ENCODE results near the gene SLC38A9.
"Not testable (repeated sequence)": the region's sequence is repeated elsewhere in the genome, so short reads cannot be mapped to it uniquely, and the experiment has no call there.

The SLC38A9 gene

DNA sequence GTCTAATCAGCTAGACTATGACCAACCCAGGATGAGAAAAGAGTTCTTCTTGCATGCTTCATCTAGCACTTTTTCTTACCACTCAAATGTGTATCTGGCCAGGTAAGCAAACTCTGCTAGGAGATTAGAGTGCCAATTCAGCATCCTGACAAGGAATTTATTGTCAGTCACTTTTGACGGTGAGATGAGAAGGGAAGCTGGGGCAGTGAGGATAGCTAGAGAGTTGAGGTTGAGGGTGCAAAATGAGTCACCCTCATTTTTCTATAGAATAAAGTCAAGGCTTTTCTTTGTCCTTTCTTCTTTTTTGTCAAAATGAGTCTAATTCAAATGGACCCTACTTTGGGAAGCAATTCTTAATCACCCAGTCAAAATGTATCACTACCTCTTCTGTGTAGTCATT, 102.7 kb downstream of the SLC38A9 start:
- DNase-seq (ENCODE audit: low spot score), result no peak

- DNase-seq (ENCODE audit: low spot score), result no peak
Observed at GRCh38 chr5:55608595-55609349, 103.4 kb downstream of the SLC38A9 start.

GRCh38 chr5:55607309-55607708, 104.8 kb downstream of the SLC38A9 start:
- not testable (repeated sequence) for DNase-seq (ENCODE audit: low spot score)

GRCh38 chr5:55604611-55605067, 107.5 kb downstream of the SLC38A9 start:
- DNase-seq (ENCODE audit: low spot score), result peak; percentile 41

GRCh38 chr5:55603922-55604321, 108.2 kb downstream of the SLC38A9 start:
- peak; percentile 23 for DNase-seq (ENCODE audit: low spot score)

DNA sequence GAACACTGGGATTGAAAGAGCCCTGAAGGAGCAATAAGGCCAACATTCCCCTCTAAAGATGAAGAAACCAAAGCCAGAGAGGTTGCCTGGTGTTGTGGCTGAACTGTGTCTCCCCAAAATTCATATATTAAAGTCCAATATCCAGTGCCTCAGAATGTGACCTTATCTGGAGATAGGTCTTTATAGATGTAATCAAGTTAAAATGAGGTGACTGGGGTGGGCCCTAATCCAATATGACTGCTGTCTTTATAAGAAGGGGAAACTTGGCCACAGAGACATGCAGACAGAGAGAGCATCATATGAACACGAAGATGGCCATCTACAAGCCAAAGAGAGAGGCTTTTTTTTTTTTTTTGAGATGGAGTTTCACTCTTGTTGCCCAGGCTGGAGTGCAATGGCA, 110.5 kb downstream of the SLC38A9 start:
- no peak for DNase-seq (ENCODE audit: low spot score)

- DNase-seq (ENCODE audit: low spot score), result peak; percentile 62
Observed at GRCh38 chr5:55601204-55601618, 110.9 kb downstream of the SLC38A9 start.

GRCh38 chr5:55600497-55601203, 111.5 kb downstream of the SLC38A9 start:
- no peak for DNase-seq (ENCODE audit: low spot score)

GRCh38 chr5:55600086-55600485, 112.0 kb downstream of the SLC38A9 start:
- no peak for DNase-seq (ENCODE audit: low spot score)

DNA sequence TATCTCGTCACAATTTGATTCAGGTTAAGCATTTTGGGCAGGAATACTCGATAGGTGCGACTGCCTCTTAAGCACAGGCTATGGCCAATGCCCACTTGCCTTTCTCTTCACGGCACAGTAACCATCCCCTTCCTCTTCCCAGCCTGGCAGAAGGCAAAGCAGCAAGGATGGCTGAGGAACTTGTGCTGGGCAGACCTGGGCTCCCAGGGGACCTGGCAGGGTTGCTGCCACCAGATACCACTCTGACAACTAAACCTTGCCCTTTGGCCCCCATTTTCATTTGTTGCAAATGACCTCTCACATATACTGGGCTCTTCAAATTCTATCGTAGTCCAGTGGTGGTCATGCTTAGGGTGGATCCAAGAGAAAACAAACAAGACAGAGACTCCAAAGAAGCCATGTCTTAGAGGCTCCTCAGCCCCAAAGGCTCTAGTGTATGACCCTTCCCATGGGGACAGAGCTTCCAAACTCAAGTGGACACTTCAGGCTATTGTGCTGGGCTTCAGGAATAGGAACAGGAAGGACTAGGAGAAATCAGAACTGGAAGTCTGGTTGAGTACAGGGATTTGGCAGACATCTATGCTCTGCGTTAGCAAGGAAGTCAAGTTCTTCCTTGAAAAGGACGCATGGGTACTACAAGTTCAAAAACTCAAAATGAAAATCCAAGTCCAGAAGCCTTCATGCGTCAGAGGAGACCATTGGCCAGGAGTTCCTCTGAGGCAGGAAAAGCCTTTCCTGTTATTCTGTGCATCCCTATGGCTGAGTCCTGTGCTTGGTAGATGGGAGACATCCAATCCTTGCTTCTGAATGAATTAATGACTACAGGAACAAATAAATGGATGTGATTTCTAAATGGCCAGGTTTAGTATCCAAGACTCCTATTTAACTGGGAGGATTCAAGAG, 112.7 kb downstream of the SLC38A9 start:
- no peak for DNase-seq (ENCODE audit: low spot score)

DNA sequence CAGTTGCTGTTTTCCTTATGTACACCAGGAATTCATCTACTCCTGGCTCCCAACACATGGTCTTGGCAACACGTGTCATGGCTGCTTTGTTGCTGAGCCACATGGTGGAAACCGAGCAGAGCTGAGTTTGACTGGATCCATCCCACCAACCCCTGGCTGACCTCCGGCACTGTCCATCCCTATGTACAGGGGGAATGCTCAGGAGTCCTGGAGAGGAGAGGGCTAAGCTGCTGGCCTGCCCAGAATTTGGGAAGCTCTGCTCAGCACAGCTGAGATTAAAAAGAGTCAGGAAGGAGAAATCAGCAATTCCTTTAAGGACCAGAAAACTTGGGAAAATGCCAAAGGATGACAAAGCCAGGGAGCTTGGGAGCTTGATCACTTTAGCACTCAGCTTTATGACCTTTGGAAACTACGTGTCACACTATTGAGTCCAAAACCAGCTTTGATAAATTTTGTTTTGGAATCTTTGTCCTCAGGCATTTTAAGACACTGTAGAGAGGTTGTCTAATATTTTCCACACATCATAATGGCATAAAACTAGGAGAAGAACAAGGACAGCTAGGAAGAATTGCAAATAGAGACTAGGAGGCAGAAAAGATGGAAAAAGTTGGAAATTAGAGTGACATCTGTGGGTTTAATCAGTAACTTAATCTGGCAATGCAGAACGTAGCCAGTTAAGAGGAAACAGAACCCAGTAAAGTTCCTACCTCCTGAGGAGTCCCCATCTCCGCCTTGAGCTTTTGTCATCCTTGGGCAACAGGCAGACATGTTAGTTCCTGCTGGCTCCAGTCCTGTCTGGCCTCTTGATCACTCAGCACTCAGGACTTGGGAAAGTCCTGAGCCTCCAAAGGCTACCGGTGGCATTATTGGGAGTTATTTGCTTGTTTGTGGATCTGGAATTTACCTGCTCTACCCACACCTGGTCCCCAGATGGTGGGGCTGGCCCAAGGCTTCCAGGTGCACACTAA, 114.8 kb downstream of the SLC38A9 start:
- peak; percentile 44 for DNase-seq (ENCODE audit: low spot score)

GRCh38 chr5:55594671-55595070, 117.5 kb downstream of the SLC38A9 start:
- DNase-seq (ENCODE audit: low spot score), result no peak

GRCh38 chr5:55593115-55593472, 119.0 kb downstream of the SLC38A9 start:
- DNase-seq (ENCODE audit: low spot score), result no peak

- no peak for DNase-seq (ENCODE audit: low spot score)
Observed at GRCh38 chr5:55592388-55593114, 119.6 kb downstream of the SLC38A9 start.

GRCh38 chr5:55591686-55592085, 120.4 kb downstream of the SLC38A9 start:
- no peak for DNase-seq (ENCODE audit: low spot score)

- no peak for DNase-seq (ENCODE audit: low spot score)
Observed at GRCh38 chr5:55585206-55585610, 126.9 kb downstream of the SLC38A9 start.

DNA sequence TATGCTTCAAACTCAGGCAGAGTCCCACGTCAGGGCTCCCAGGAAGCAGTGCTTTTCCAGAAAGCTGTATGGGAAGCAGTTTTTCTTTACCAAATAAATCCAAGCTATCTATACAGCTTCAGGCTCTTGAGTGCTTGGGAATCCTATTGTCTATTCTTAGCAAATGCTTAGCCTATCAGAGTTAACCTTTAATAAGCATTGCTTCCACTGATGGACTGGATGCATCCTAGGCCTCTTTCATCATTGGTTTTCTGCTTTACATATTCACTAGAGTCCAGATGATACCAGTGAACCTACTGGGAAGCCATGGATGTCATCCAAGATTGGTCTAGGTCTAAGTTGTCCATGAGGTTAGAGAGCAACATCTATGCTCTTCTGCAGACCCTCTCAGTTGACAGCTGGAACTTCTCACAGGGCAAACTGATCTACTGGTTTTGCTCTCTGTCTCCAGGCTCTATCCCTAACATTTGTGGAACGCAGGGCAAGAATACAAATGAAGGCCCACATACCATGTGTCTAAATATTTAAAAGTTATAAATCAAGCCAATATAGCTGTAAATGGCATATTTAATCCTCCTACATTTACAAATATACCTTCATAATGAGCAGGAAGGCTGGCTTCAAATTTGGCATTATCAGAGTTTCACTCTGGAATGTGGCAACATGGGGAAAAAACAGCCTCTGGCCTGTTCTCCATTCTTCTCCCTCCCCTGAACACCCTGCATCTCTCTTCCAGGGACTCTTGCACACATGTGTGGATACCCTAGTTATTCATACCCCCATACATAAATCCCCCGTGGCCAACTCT, 127.5 kb downstream of the SLC38A9 start:
- DNase-seq (ENCODE audit: low spot score), result no peak

- no peak for DNase-seq (ENCODE audit: low spot score)
Observed at GRCh38 chr5:55583578-55583977, 128.5 kb downstream of the SLC38A9 start.

DNA sequence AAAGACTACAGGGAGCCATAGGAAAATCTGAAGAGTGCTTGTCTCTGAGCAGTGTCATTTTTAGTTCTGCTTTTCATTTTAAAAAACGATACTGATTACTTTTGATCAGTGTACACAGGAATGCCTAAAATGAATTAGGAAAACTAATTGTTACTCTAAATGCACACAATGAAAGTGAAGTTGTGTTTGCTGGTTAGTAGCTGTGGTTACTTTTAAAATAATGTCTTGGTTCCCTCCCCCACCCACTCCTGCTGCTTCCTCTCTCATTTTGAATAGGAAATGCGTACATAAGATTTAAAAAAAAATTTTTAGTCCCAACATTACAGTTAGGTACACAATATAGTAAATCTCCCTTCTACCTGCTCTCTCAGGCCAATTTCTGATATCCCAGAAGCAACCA, 129.9 kb downstream of the SLC38A9 start:
- no peak for DNase-seq (ENCODE audit: low spot score)

GRCh38 chr5:55580042-55580441, 132.1 kb downstream of the SLC38A9 start:
- no peak for DNase-seq (ENCODE audit: low spot score)
